T-helper 1 cell (primary cell): ENCODE results near the gene ROGDI.

Experiments used
- DNase-seq, 5 donors: peaks; one replicate each; pipeline ENCODE4 v3.0.0-alpha.2; 2012 to 2020

The ROGDI gene

GRCh38 chr16:4813251-4814003 is 11.0 kb upstream of the ROGDI start:
- DNase-seq = no peak

DNA sequence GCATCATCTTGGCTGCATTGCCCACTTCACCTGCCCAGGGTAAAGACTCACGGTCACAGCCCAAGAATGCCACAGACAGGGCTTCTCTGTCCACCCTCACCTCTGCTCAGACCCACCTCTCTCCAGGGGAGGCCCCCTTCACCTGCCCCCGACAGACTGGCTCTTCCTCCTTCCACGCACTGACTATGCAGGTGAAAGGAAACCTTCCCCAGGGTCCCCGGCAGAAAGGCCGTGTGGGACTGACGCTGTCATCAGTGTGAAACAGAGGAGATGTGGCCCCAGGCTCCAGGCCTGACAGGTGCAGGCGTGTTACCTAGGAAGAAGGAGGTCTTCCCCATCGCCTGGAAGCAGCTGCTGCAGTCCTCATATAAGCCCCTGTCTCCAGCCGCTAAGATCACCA is 9.3 kb upstream of the ROGDI start:
- DNase-seq = no peak

DNA sequence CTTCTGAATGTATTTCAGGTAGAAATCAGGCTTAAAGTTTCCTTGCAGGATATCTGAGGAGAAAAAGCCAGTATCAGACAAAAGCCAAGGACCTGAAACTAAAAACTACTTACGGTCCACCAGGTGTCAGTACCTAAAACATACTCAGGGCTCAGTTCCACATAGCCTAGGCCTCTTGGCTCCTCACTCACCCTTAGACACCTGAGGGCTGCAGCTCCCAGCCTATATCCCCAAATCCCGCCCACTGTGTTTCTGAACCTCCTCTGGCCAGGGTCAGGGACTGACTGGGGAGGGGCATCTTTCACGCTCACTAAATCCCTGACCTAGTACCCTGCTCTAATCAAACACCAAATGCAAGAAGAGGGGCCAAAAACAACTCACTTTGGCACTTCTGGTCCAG is 8.8 kb upstream of the ROGDI start:
- no peak for DNase-seq

DNA sequence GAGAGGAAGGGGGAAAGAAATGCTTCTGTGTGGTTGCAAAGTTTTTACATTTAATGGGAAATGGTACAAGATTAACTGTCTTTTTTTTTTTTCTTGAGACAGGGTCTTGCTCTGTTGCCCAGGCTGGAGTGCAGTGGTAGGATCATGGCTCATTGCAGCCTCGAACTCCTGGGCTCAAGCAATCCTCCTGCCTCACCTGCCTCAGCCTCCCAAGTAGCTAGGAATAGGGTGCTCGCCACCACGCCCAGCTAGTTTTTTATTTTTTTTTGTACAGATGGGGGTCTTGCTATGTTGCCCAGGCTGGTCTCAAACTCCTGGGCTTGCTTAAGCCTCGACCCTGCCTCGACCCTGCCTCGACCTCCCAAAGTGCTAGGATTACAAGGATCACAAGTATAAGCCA is 3.8 kb upstream of the ROGDI start:
- DNase-seq = no peak

- no peak for DNase-seq
Measured at GRCh38 chr16:4805231-4805630, 2.8 kb upstream of the ROGDI start.

DNA sequence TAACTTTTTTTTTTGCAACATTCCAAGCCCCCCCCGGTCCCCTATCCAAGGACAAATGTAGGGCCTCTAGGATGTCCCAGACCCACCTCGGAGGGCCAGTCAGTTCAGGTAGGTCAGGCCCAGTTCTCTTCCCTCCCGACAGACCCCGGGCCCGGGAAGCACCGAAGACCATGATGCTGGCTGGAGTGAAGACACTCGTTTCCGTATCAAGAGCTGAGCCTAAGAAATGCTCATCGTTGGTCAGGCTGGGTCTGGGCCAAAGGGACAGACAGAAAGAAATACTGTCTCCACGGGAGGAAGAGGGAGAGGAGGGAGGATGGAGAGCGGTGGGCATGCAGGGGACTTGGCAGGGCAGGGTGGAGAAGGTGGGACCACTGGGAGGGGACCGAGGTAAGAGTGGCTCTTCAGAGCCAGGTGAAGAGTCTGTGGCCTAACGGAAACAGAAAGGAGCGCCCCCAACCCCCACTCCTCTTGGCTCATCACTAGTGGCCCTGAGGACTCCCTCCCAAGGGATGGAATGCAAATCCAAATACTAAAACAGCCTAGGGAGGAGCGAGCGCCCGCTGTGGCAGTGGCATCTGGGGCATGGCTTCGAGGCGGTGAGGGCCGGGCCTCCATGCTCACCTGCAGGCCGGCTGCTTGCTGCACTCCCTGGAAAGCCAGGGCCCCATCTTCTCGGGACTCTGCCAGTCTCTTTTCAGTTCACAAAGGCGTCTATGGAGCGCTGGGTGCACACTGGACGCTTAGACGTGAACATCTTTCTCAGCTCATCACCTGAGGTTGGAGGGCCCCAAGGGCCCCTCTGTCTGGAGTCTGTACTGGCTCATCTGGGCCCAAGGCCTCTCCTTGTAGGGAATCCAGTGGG is 1.7 kb upstream of the ROGDI start:
- DNase-seq = no peak

GRCh38 chr16:4803401-4803844 is 990 bp upstream of the ROGDI start:
- no peak for DNase-seq

- peak; percentile 80 to 87 (median 84) for DNase-seq
Measured at GRCh38 chr16:4802659-4803287, 340 bp upstream of the ROGDI start.

DNA sequence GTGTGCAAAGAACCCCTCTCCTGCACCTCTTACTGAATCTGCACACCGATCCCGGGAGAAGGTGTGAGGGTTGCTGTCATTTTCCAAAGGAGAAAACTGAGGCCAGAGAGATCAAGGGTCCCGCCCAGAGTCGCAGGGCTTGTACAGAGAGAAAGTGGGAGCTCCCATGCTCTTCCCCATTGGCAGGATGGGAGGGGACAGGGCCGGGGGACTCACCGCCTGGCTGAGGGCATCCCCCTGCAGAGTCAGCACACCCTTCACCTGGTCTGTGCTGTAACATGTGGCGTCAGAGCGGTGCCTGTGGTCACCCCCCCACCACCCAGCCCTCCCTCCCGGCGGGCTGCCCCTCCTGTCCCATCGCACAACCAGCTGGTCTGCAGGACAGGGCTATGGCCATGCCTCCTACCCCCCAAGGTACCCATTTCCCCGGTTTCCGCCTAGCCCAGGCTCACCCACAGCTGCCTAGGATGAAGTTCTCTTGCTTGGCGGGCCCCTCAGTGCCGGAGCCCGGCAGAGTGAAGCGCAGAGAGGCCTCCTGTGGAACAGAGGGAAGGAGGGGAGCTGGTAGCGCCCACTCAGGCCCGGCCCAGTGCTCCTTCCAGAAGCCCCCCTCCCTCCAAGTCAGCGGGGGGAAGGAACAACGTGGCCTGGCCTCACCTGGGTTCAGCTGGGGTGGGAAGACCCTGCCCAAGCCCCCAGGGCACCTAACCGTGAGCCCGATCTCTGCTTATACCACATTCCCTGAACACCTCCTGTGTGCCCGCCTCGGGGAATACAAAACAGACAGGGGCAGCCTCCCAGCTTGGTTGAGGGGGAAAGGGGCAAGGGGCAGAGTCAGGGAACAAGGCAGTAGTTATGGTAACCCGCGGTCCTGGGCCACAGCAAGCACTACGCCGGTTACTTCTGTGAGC is 1.1 kb downstream of the ROGDI start:
- no peak for DNase-seq

GRCh38 chr16:4800290-4801041 is 2.0 kb downstream of the ROGDI start:
- no peak for DNase-seq

DNA sequence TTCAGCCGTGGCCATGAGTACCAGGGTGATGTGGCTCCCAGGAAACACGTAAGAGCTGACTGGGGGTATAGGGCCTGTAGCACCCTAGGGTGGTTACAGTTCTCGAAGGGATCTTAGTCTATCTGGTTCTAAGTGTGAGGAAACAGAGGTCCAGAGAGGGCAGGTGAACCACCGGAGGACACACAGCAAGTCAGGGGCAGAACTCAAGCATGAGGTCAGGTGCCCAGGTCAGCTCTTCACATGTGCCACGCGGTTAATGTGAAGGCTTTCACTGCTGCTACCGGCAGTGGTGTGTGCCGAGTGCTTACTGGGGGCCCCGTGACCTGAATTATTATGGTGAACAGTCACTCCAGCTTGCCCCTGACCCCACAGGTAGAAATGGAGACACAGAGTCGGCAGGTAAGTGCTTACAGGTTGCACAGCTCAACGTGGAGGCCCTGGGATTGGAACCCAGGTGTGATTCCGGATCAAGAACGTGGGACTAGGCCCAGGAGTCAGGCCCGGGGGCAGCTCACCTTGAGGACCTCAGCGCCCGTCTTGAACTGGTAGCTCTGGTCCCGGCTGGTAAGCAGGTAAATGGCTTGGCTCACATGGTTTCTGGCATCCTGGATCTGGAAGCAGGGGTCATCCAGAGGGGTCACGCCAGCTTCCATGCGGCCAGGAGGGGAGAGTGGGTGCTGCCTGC is 3.1 kb downstream of the ROGDI start:
- DNase-seq = no peak

- DNase-seq = no peak
Measured at GRCh38 chr16:4798456-4798855, 4.0 kb downstream of the ROGDI start.

- no peak for DNase-seq
Measured at GRCh38 chr16:4797805-4798252, 4.6 kb downstream of the ROGDI start.

DNA sequence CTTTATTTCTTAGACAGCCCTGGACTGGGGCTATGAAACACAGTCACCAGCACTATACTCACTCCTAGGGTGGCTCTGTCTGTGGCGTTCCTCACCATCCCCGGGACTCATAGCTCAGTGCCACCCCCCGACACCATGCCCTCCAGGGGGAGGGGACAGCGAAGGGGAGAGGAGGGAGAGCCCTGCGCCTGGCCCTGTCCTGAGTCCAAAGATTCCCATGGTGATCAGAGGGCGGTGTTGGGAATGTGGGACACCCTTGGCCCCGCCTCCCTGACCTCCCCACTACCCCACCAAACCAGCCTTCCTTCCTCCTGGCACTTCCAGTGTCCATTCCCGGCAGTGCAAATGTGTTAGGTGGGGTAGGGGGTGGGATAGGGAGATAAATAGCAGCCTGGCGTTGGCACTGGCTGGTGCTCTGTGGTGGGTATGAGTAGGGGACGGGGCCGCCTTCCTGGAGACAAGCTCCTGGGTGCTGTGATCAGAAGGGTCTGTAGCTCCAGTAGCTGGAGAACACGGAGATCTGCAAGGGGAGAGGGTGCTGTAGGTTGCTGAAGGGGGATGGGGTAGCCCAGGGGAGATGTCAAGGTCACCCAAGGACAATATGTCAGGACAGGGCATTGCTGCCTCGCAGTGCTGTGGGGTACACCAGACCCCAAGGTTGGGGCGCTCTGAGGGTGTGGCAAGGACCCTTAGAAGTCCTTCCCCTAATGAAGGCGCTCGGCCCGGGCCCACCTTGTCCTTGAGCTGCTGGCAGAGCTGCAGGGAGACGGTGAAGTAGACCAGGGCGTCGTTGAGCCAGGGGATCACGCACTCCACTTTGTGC is 5.2 kb downstream of the ROGDI start:
- no peak for DNase-seq

GRCh38 chr16:4795828-4796572 is 6.4 kb downstream of the ROGDI start:
- no peak for DNase-seq

- DNase-seq = no peak
Measured at GRCh38 chr16:4795181-4795827, 7.1 kb downstream of the ROGDI start, which contains the start of gene SMIM22. TSS of gene SMIM22 (plus strand) at chr16:4795369. CDS start at chr16:4795735, 366 bp downstream.

GRCh38 chr16:4792951-4793513 is 9.4 kb downstream of the ROGDI start:
- DNase-seq = no peak

GRCh38 chr16:4790871-4791270 is 11.6 kb downstream of the ROGDI start:
- no peak for DNase-seq
